Measurements from ENCODE around the gene SPDYE3.
"Not testable (repeated sequence)": the region's sequence is repeated elsewhere in the genome, so short reads cannot be mapped to it uniquely, and the experiment has no call there.

SPDYE3 gene

DNA sequence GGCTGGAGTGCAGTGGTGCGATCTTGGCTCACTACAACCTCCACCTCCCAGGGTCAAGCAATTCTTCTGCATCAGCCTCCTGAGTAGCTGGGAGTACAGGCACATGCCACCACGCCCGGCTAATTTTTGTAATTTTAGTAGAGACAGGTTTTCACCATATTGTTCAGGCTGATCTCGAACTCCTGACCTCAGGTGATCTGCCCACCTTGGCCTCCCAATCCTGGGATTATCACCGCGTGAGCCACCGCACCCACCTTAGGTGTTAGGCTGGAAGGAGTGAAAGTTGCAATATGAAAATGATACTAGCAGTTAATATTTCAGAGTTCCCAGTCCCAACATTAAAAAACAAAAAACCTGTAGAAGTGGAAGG is 58.5 kb downstream of the SPDYE3 start:
- not testable (repeated sequence) for H3K9me3 ChIP-seq (ENCODE audit: control insufficient read depth, low read length); H3K4me1 ChIP-seq (ENCODE audit: control insufficient read depth, insufficient read depth, low read length, poor library complexity, severe bottlenecking); H3K4me3 ChIP-seq (ENCODE audit: extremely low read depth, insufficient read depth, low read length, poor library complexity, severe bottlenecking); H3K27ac ChIP-seq (ENCODE audit: low read depth, low read length, severe bottlenecking)
- WGBS, 2 experiments (ENCODE audit: insufficient coverage in 2 of 2) = 93 to 95% methylated on average over 3 to 6 of the region's 7 CpGs
- H3K36me3 ChIP-seq (ENCODE audit: control insufficient read depth, insufficient read depth, low read length) = peaks cover 50% of the 10 kb centered on the region

- WGBS, 2 experiments (ENCODE audit: insufficient coverage in 2 of 2) = 93 to 96% methylated on average over 12 to 15 of the region's 16 CpGs
- H3K9me3 ChIP-seq (ENCODE audit: control insufficient read depth, low read length) = no peaks in the 10 kb centered on the region
- peaks cover under 1% of the 10 kb centered on the region for H3K4me1 ChIP-seq (ENCODE audit: control insufficient read depth, insufficient read depth, low read length, poor library complexity, severe bottlenecking)
- no peak overlapping the region for H3K4me3 ChIP-seq (ENCODE audit: extremely low read depth, insufficient read depth, low read length, poor library complexity, severe bottlenecking)
- H3K27ac ChIP-seq (ENCODE audit: low read depth, low read length, severe bottlenecking) = no peak overlapping the region
- peaks cover 43% of the 10 kb centered on the region for H3K36me3 ChIP-seq (ENCODE audit: control insufficient read depth, insufficient read depth, low read length)
Observed at GRCh38 chr7:100366411-100367250, 59.1 kb downstream of the SPDYE3 start.

DNA sequence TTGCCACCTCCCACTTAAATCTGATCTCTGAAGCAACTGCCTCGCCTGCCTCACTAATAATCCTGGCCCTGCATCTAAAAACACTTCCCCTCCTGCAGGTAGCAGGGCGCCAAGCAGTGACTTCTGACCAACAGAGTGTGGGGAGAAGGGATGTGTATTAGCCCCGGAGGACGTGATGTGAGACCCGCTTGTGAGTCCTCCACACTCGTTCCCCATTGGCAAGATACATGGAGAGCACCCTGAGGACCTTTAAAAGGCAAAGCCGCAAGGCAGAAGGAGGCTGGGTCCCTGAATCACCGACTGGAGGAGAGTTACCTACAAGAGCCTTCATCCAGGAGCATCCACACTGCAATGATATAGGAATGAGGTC is 59.7 kb downstream of the SPDYE3 start:
- no peak overlapping the region for H3K4me3 ChIP-seq (ENCODE audit: extremely low read depth, insufficient read depth, low read length, poor library complexity, severe bottlenecking)
- WGBS, 2 experiments (ENCODE audit: insufficient coverage in 2 of 2) = 93 to 98% methylated on average over 6 to 7 of the region's 8 CpGs
- no peaks in the 10 kb centered on the region for H3K9me3 ChIP-seq (ENCODE audit: control insufficient read depth, low read length)
- no peak overlapping the region for H3K27ac ChIP-seq (ENCODE audit: low read depth, low read length, severe bottlenecking)
- peaks cover 5% of the 10 kb centered on the region for H3K4me1 ChIP-seq (ENCODE audit: control insufficient read depth, insufficient read depth, low read length, poor library complexity, severe bottlenecking)
- peaks cover 37% of the 10 kb centered on the region for H3K36me3 ChIP-seq (ENCODE audit: control insufficient read depth, insufficient read depth, low read length)

- WGBS, 2 experiments (ENCODE audit: insufficient coverage in 2 of 2) = 91 to 92% methylated on average over 8 to 9 of the region's 12 CpGs
- peaks cover 8% of the 10 kb centered on the region for H3K4me1 ChIP-seq (ENCODE audit: control insufficient read depth, insufficient read depth, low read length, poor library complexity, severe bottlenecking)
- no peak overlapping the region for H3K4me3 ChIP-seq (ENCODE audit: extremely low read depth, insufficient read depth, low read length, poor library complexity, severe bottlenecking)
- no peak overlapping the region for H3K27ac ChIP-seq (ENCODE audit: low read depth, low read length, severe bottlenecking)
- peaks cover 30% of the 10 kb centered on the region for H3K36me3 ChIP-seq (ENCODE audit: control insufficient read depth, insufficient read depth, low read length)
- H3K9me3 ChIP-seq (ENCODE audit: control insufficient read depth, low read length) = no peaks in the 10 kb centered on the region
Observed at GRCh38 chr7:100367676-100368613, 60.4 kb downstream of the SPDYE3 start.

DNA sequence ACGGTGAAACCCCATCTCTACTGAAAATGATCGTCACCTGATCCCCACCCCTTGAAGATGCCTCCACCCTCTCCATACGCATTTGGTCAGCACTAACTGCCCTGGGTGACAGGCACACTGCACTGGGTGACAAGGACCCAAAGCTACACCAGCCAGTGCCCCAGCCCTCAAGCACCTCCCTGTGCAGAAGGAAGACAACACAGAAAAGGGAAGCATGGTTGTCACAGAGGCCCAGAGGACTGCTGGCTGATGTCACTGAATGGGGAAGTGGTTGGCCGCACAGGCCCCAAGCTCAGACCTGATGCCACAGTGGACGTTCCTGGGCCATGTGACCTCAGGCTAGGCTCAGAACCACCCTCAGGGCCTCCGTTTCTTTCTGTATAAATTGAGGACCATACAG is 61.6 kb downstream of the SPDYE3 start:
- WGBS, 2 experiments (ENCODE audit: insufficient coverage in 2 of 2) = 87 to 90% methylated on average over 3 to 6 of the region's 6 CpGs
- Histone ChIP-seq H3K36me3 (ENCODE audit: control insufficient read depth, insufficient read depth, low read length) (peaks cover 19% of the 10 kb centered on the region), H3K9me3 (ENCODE audit: control insufficient read depth, low read length) (no peaks in the 10 kb centered on the region), H3K4me1 (ENCODE audit: control insufficient read depth, insufficient read depth, low read length, poor library complexity, severe bottlenecking) (peaks cover 8% of the 10 kb centered on the region), H3K27ac (ENCODE audit: low read depth, low read length, severe bottlenecking) (no peak overlapping the region), H3K4me3 (ENCODE audit: extremely low read depth, insufficient read depth, low read length, poor library complexity, severe bottlenecking) (no peak overlapping the region)

DNA sequence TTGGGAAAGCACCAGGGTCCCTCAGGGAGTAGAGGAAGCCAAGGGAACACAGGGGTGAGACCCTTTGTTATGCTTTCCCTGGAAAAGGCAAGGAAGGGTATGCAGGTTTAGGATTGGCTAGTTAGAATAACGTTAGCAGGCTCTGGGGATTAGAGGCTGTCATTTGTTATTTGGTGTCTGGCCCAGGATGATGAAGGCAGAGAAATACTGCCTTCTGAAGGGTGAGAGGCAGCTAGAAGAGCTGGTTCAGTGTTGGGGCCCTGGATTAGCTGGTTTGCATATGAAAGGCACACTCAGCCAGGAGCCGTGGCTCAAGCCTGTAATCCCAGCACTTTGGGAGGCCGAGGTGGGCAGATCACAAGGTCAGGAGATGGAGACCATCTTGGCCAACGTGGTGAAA is 62.8 kb downstream of the SPDYE3 start:
- H3K9me3 ChIP-seq (ENCODE audit: control insufficient read depth, low read length) = no peaks in the 10 kb centered on the region
- peaks cover 12% of the 10 kb centered on the region for H3K36me3 ChIP-seq (ENCODE audit: control insufficient read depth, insufficient read depth, low read length)
- H3K4me3 ChIP-seq (ENCODE audit: extremely low read depth, insufficient read depth, low read length, poor library complexity, severe bottlenecking) = no peak overlapping the region
- H3K27ac ChIP-seq (ENCODE audit: low read depth, low read length, severe bottlenecking) = no peak overlapping the region
- H3K4me1 ChIP-seq (ENCODE audit: control insufficient read depth, insufficient read depth, low read length, poor library complexity, severe bottlenecking) = peaks cover 8% of the 10 kb centered on the region
- 13 to 26% methylated on average over 4 of the region's 4 CpGs for WGBS, 2 experiments (ENCODE audit: insufficient coverage in 2 of 2)

- Histone ChIP-seq H3K27ac (ENCODE audit: low read depth, low read length, severe bottlenecking) (no peak overlapping the region), H3K36me3 (ENCODE audit: control insufficient read depth, insufficient read depth, low read length) (peaks cover 12% of the 10 kb centered on the region), H3K4me3 (ENCODE audit: extremely low read depth, insufficient read depth, low read length, poor library complexity, severe bottlenecking) (no peak overlapping the region), H3K9me3 (ENCODE audit: control insufficient read depth, low read length) (no peaks in the 10 kb centered on the region), H3K4me1 (ENCODE audit: control insufficient read depth, insufficient read depth, low read length, poor library complexity, severe bottlenecking) (peaks cover 8% of the 10 kb centered on the region)
- WGBS, 2 experiments (ENCODE audit: insufficient coverage in 2 of 2) = 95 to 98% methylated on average over 4 to 6 of the region's 6 CpGs
Observed at GRCh38 chr7:100370746-100371145, 63.2 kb downstream of the SPDYE3 start.

- 86 to 96% methylated on average over 5 to 7 of the region's 7 CpGs for WGBS, 2 experiments (ENCODE audit: insufficient coverage in 2 of 2)
Observed at GRCh38 chr7:100371561-100372171, 64.2 kb downstream of the SPDYE3 start.

More at GRCh38 chr7:100371561-100372171, 64.2 kb downstream of the SPDYE3 start:
- H3K9me3 ChIP-seq (ENCODE audit: control insufficient read depth, low read length) = no peaks in the 10 kb centered on the region
- H3K27ac ChIP-seq (ENCODE audit: low read depth, low read length, severe bottlenecking) = no peak overlapping the region
- peaks cover 6% of the 10 kb centered on the region for H3K36me3 ChIP-seq (ENCODE audit: control insufficient read depth, insufficient read depth, low read length)
- no peak overlapping the region for H3K4me3 ChIP-seq (ENCODE audit: extremely low read depth, insufficient read depth, low read length, poor library complexity, severe bottlenecking)
- peaks cover 8% of the 10 kb centered on the region for H3K4me1 ChIP-seq (ENCODE audit: control insufficient read depth, insufficient read depth, low read length, poor library complexity, severe bottlenecking)
